SK-N-SH treated with all-trans-retinoic acid at 6 μM for 48 hours (cell line): ENCODE measurements around the gene XRN2.

Experiments used
- ARNTL ChIP-seq: fragments of 450-650 bp; formaldehyde crosslinking; IDR thresholded peaks from 2 replicates; pipeline ENCODE4 v1.5.0; 2020; ENCODE audit warnings: low read depth, mild to moderate bottlenecking, moderate library complexity, borderline replicate concordance
- ISL1 ChIP-seq: fragments of 250-450 bp; sonication (Bioruptor Pico); IDR thresholded peaks from 2 replicates; pipeline ENCODE4 v2.1.2; 2022; ENCODE audit warnings: mild to moderate bottlenecking, moderate library complexity
- ZNF70 ChIP-seq: fragments of 450-650 bp; formaldehyde crosslinking; IDR thresholded peaks from 2 replicates; pipeline ENCODE4 v1.5.0; 2020; ENCODE audit warnings: mild to moderate bottlenecking, moderate library complexity
- ZNF8 ChIP-seq: fragments of 450-650 bp; formaldehyde crosslinking; IDR thresholded peaks from 2 replicates; pipeline ENCODE4 v1.5.0; 2020; ENCODE audit warnings: mild to moderate bottlenecking, moderate library complexity
- TF ChIP-seq, protein P1 (sequence below): fragments of 250-450 bp; sonication (Bioruptor Pico); IDR thresholded peaks from 2 replicates; pipeline ENCODE4 v1.5.1; 2020; ENCODE audit warnings: low read depth, mild to moderate bottlenecking, moderate library complexity
- TF ChIP-seq, protein P2 (sequence below): fragments of 250-450 bp; sonication (Bioruptor Pico); IDR thresholded peaks from 2 replicates; pipeline ENCODE4 v1.5.1; 2021; ENCODE audit warnings: mild to moderate bottlenecking, moderate library complexity

DNA sequence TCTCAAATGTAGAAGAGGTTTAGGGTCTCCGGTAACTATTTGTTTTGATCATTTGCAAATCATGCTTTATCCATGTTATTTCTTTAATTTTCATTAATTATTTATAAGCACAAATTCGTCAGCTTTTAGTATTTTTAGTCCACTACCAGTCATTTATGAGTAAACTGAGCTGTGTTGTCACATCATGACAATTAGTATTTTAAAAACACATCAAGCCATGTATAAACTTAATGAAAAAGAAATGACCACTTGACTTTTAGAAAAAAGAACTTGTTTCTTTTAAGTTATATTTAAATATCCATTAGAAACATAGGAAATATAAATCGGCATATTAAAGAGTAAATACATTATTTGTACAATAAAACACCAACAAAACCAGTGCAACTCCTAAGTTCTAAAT lies 91.4 kb downstream of the XRN2 start:
- TF ChIP-seq ZNF70 (CRISPR knock-in tag) (no peak), ZNF8 (CRISPR knock-in tag) (no peak), ARNTL (CRISPR knock-in tag) (no peak), ISL1 (CRISPR knock-in tag) (no peak)
- TF ChIP-seq, protein P1, sequence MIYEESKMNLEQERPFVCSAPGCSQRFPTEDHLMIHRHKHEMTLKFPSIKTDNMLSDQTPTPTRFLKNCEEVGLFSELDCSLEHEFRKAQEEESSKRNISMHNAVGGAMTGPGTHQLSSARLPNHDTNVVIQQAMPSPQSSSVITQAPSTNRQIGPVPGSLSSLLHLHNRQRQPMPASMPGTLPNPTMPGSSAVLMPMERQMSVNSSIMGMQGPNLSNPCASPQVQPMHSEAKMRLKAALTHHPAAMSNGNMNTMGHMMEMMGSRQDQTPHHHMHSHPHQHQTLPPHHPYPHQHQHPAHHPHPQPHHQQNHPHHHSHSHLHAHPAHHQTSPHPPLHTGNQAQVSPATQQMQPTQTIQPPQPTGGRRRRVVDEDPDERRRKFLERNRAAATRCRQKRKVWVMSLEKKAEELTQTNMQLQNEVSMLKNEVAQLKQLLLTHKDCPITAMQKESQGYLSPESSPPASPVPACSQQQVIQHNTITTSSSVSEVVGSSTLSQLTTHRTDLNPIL: no peak
- TF ChIP-seq, protein P2, sequence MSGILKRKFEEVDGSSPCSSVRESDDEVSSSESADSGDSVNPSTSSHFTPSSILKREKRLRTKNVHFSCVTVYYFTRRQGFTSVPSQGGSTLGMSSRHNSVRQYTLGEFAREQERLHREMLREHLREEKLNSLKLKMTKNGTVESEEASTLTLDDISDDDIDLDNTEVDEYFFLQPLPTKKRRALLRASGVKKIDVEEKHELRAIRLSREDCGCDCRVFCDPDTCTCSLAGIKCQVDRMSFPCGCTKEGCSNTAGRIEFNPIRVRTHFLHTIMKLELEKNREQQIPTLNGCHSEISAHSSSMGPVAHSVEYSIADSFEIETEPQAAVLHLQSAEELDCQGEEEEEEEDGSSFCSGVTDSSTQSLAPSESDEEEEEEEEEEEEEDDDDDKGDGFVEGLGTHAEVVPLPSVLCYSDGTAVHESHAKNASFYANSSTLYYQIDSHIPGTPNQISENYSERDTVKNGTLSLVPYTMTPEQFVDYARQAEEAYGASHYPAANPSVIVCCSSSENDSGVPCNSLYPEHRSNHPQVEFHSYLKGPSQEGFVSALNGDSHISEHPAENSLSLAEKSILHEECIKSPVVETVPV (CRISPR knock-in tag): no peak
